Measurements from ENCODE around the gene C2orf76. TPM values are rescaled to one million over a fixed set of nuclear protein-coding genes. Genes with fewer than 3 reads are reported as not detected.

Gene C2orf76
- total RNA-seq, 1 donor from 2014 or later, result 11.7 TPM

DNA sequence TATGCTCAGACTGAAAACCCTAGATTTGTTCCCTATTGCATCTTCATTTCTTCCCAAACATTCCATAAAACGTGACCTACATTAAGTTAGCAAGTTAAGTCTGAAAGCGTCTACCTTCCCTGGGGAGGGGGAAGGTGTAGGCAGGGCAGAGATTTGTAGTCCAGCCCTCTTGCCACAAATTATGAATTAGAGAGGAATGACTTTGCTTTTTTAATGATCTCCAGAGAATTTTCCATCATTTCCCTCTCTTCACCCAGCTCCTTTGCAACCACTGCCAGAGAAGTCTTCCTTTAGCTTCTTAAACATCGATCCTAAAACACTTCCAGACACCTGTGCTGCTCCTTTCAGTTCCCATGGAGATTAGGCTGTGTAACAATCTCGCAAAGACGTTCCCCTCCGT, 1.2 kb downstream of the C2orf76 start:
- H3K4me1 Mint-ChIP-seq (ENCODE audit: unreplicated experiment), result peaks cover 20% of the 10 kb centered on the region
- H3K9me3 Mint-ChIP-seq, result no peaks in the 10 kb centered on the region
- DNase-seq (ENCODE audit: extremely low spot score, unreplicated experiment), result no peak
- TF ChIP-seq, protein P1, sequence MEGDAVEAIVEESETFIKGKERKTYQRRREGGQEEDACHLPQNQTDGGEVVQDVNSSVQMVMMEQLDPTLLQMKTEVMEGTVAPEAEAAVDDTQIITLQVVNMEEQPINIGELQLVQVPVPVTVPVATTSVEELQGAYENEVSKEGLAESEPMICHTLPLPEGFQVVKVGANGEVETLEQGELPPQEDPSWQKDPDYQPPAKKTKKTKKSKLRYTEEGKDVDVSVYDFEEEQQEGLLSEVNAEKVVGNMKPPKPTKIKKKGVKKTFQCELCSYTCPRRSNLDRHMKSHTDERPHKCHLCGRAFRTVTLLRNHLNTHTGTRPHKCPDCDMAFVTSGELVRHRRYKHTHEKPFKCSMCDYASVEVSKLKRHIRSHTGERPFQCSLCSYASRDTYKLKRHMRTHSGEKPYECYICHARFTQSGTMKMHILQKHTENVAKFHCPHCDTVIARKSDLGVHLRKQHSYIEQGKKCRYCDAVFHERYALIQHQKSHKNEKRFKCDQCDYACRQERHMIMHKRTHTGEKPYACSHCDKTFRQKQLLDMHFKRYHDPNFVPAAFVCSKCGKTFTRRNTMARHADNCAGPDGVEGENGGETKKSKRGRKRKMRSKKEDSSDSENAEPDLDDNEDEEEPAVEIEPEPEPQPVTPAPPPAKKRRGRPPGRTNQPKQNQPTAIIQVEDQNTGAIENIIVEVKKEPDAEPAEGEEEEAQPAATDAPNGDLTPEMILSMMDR (conservative IDR thresholded peaks at IDR 0.05), result no peak
- H3K4me3 Mint-ChIP-seq, result peak overlapping the region; percentile 100
- H3K27ac Mint-ChIP-seq, result peak overlapping the region; percentile 92
- H3K27me3 Mint-ChIP-seq, result no peaks in the 10 kb centered on the region
- H3K36me3 Mint-ChIP-seq, result peaks cover 13% of the 10 kb centered on the region

- TF ChIP-seq, protein P1 (conservative IDR thresholded peaks at IDR 0.05), result no peak
- Mint-ChIP-seq H3K4me3 (peak overlapping the region; percentile 100), H3K27me3 (no peaks in the 10 kb centered on the region), H3K4me1 (ENCODE audit: unreplicated experiment) (peaks cover 20% of the 10 kb centered on the region), H3K27ac (no peak overlapping the region), H3K9me3 (no peaks in the 10 kb centered on the region), H3K36me3 (peaks cover 7% of the 10 kb centered on the region)
- no peak for DNase-seq (ENCODE audit: extremely low spot score, unreplicated experiment)
Measured at GRCh38 chr2:119364798-119365197, 1.8 kb downstream of the C2orf76 start.

GRCh38 chr2:119360423-119360966, 6.1 kb downstream of the C2orf76 start:
- Mint-ChIP-seq H3K27me3 (no peaks in the 10 kb centered on the region), H3K27ac (no peak overlapping the region), H3K36me3 (no peaks in the 10 kb centered on the region), H3K9me3 (no peaks in the 10 kb centered on the region), H3K4me1 (ENCODE audit: unreplicated experiment) (peaks cover 7% of the 10 kb centered on the region), H3K4me3 (no peak overlapping the region)
- DNase-seq (ENCODE audit: extremely low spot score, unreplicated experiment), result no peak
- TF ChIP-seq, protein P1 (conservative IDR thresholded peaks at IDR 0.05), result no peak

DNA sequence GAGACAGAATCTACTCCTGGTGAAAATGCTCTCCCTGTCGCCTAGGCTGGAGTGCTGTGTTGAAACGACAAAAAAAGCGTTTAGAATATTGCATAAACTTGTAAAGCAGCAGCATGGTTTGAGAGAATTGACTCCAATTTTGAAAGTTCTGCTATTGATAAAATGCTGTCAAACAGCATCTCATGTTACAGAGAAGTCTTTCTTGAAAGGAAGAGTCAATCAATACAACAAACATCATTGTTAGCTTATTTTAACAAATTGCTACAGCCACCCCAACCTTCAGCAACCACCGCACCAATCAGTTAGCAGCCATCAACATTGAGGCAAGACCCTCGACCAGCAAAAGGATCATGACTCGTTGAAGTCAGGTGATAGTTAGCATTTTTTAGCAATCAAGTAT, 6.9 kb downstream of the C2orf76 start:
- no peak for DNase-seq (ENCODE audit: extremely low spot score, unreplicated experiment)
- no peaks in the 10 kb centered on the region for H3K27me3 Mint-ChIP-seq
- TF ChIP-seq, protein P1 (conservative IDR thresholded peaks at IDR 0.05), result no peak
- H3K27ac Mint-ChIP-seq, result no peak overlapping the region
- no peak overlapping the region for H3K4me3 Mint-ChIP-seq
- H3K4me1 Mint-ChIP-seq (ENCODE audit: unreplicated experiment), result no peaks in the 10 kb centered on the region
- H3K9me3 Mint-ChIP-seq, result no peaks in the 10 kb centered on the region
- no peaks in the 10 kb centered on the region for H3K36me3 Mint-ChIP-seq

DNA sequence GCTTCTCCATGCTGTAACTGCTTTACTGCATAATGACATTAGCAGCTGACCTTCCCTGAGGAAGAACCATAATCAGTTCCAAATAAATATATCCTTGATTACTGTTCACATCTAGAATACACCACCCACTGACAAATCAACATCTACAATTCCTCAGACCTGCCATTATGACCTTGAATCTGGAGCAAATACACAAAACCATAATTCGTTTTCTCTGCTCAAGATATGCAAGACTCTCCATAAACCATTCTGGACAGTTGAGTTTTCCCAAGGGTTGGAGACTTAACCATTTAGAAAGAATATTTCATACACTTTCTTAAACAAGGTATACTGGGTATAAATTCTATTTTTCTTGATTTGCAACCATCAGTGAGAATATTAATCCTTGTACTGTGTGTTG, 11.8 kb downstream of the C2orf76 start:
- Mint-ChIP-seq H3K9me3 (no peaks in the 10 kb centered on the region), H3K4me3 (no peak overlapping the region), H3K36me3 (no peaks in the 10 kb centered on the region), H3K4me1 (ENCODE audit: unreplicated experiment) (no peaks in the 10 kb centered on the region), H3K27me3 (no peaks in the 10 kb centered on the region), H3K27ac (no peak overlapping the region)
- no peak for DNase-seq (ENCODE audit: extremely low spot score, unreplicated experiment)
- TF ChIP-seq, protein P1 (conservative IDR thresholded peaks at IDR 0.05), result no peak

GRCh38 chr2:119352357-119352756, 14.3 kb downstream of the C2orf76 start:
- no peaks in the 10 kb centered on the region for H3K36me3 Mint-ChIP-seq
- no peak overlapping the region for H3K4me3 Mint-ChIP-seq
- no peaks in the 10 kb centered on the region for H3K27me3 Mint-ChIP-seq
- H3K9me3 Mint-ChIP-seq, result no peaks in the 10 kb centered on the region
- H3K4me1 Mint-ChIP-seq (ENCODE audit: unreplicated experiment), result peaks cover 5% of the 10 kb centered on the region
- TF ChIP-seq, protein P1 (conservative IDR thresholded peaks at IDR 0.05), result no peak
- DNase-seq (ENCODE audit: extremely low spot score, unreplicated experiment), result no peak
- H3K27ac Mint-ChIP-seq, result no peak overlapping the region
